ENCODE data around the gene TLN1.

TLN1 gene

GRCh38 chr9:35658137-35658967 is 73.6 kb downstream of the TLN1 start, which contains the start of gene CCDC107:
TSS of gene CCDC107 (plus strand) at chr9:35658292. CDS start at chr9:35658380, 88 bp downstream.
- peak; percentile 84 to 88 for DNase-seq

DNA sequence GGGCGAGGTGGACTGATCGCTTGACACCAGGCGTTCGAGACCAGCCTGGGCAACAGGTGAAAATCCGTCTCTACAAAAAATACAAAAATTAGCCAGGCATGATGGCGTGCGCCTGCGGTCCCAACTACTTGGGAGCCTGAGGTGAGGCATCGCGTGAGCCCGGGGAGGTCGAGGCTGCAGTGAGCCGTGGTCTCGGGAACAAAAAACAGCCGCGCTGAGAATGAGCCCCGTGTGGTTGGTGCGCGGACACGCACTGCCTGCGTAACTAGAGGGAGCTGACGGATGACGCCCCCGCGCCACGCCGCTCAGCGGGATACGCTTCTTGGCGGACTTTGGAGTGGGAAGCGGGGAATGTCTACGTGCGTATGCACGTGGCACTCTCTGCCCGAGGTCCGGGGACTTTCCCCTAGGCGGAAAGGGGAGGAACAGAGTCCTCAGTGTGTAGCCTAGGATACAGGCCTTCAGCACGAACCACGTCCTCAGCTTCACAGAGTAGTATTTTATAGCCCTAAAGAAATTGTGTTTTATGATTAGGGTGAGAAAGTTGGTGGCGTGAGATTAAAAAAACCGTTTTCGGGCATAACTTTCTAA is 74.4 kb downstream of the TLN1 start, which contains the start of gene RMRP:
Gene RMRP, minus strand, starts transcription at position 474 of the 591 bp plus-strand sequence.
- DNase-seq = peak; percentile 91 to 93

GRCh38 chr9:35656831-35657545 is 75.0 kb downstream of the TLN1 start:
- DNase-seq = peak in 1 of 2 donors; percentile 15

- no peak for DNase-seq
These were observed 75.6 kb downstream of the TLN1 start for GRCh38 chr9:35656348-35656747.

- DNase-seq = no peak
These were observed 78.4 kb downstream of the TLN1 start for GRCh38 chr9:35653611-35654010.

GRCh38 chr9:35652829-35653209 is 79.2 kb downstream of the TLN1 start:
- no peak for DNase-seq

DNA sequence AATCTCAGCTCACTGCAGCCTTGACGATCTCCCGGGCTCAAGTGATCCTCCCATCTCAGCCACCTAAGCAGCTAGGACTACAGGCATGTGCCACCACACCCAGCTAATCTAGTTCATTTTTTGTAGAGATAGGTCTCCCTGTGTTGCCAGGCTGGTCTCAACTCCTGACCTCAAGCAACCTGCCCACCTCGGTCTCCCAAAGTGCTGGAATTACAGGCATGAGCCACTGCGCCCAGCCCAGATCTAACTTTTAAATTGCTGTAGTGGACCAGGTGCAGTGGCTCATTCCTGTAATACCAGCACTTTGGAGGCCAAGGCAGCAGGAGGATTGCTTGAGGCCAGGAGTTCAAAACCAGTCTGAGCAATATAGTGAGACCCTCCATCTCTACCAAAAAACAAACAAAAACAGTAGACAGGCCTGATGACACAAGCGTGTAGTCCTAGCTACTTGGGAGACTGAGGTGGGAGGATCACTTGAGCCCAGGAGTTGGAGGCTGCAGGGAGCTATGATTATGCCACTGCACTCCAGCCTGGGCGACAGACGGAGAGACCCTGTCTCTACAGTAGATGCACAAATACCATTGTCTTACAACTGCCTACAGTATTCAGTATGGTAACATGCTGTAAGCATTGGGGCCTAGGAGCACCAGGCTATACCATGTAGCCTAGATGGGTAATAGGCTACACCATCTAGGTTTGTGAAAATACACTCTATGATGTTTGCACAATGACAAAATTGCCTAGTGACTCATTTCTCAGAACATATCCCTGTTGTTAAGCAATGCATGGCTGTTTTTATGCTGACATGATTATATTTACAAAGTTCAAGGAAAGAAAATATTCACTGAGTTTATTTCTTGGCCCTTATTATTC is 79.8 kb downstream of the TLN1 start:
- no peak for DNase-seq

GRCh38 chr9:35650341-35651158 is 81.4 kb downstream of the TLN1 start, which contains the start of gene SIT1:
TSS of gene SIT1 (minus strand) at chr9:35650931. CDS start at chr9:35650853, 78 bp downstream.
- DNase-seq = peak; percentile 28 to 48

- peak in 1 of 2 donors; percentile 50 for DNase-seq
These were observed 82.3 kb downstream of the TLN1 start for GRCh38 chr9:35649431-35650340.
